Measurements from ENCODE around the gene PIGR.

The PIGR gene

DNA sequence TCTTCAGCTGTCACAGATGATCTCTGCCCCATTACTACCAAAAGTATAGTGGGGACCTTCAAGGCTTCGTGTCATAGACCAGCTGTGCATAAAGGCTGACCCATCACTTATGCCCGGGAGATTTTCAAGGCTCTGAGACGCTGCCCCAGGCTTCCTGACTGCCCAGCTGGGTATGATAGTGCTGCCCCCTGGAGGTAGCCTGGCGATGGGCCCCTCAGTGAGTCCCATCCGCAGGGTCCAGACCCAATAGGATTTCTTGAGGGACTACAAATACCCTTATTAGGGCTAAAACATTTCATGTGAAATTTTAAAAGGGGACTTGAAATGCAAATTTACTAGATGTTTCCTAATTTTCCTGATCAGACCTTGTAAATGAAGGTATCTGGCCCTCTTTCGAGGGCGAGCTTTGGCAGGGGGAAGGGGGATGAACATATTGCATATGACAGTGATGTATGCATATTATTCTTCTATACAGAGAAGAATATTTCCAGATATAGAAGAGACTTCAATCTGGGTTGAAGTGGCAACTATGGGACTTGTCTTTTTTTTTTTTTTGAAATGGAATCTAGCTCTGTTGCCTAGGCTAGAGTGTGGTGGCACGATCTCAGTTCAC is 12.8 kb downstream of the PIGR start:
- no peak for DNase-seq (ENCODE audit: low spot score)
- ChIA-PET CTCF (interaction anchor here (0.6 kb wide), 2 partner anchors 124 to 483 kb away, joined by 3 to 4 read pairs; no protein-coding TSS in a partner anchor), POLR2A (ENCODE audit: low non-redundant PET) (no interaction called here)
- TF ChIP-seq, protein P1, sequence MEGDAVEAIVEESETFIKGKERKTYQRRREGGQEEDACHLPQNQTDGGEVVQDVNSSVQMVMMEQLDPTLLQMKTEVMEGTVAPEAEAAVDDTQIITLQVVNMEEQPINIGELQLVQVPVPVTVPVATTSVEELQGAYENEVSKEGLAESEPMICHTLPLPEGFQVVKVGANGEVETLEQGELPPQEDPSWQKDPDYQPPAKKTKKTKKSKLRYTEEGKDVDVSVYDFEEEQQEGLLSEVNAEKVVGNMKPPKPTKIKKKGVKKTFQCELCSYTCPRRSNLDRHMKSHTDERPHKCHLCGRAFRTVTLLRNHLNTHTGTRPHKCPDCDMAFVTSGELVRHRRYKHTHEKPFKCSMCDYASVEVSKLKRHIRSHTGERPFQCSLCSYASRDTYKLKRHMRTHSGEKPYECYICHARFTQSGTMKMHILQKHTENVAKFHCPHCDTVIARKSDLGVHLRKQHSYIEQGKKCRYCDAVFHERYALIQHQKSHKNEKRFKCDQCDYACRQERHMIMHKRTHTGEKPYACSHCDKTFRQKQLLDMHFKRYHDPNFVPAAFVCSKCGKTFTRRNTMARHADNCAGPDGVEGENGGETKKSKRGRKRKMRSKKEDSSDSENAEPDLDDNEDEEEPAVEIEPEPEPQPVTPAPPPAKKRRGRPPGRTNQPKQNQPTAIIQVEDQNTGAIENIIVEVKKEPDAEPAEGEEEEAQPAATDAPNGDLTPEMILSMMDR (conservative IDR thresholded peaks at IDR 0.05; ENCODE audit: low read depth), result no peak
- H3K27ac ChIP-seq, result no peak overlapping the region

DNA sequence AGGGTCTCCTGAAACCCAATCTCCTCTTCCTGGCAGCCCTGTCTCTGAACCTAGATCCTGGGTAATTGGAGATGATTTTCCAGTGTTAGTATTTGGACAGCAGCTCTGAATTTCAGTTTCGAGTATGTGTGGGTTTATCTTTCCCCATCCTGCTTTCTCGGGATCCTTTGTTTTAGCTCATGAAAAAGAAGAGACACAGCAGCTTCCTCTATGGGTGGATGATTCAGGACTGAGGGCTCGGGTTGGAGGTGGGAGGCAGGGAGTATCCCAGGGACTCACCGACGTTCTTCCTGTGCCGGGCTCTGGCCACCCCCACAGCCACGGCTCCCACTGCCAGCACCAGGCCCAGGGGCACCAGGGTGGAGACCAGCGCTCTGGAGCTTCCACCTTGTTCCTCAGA is 14.1 kb downstream of the PIGR start:
- TF ChIP-seq, protein P1 (conservative IDR thresholded peaks at IDR 0.05; ENCODE audit: low read depth), result no peak
- DNase-seq (ENCODE audit: low spot score), result no peak
- no peak overlapping the region for H3K27ac ChIP-seq
- ChIA-PET CTCF (interaction anchor here (1.2 kb wide), 1 partner anchor 453 kb away, joined by 4 read pairs; no protein-coding TSS in a partner anchor), POLR2A (ENCODE audit: low non-redundant PET) (no interaction called here)

DNA sequence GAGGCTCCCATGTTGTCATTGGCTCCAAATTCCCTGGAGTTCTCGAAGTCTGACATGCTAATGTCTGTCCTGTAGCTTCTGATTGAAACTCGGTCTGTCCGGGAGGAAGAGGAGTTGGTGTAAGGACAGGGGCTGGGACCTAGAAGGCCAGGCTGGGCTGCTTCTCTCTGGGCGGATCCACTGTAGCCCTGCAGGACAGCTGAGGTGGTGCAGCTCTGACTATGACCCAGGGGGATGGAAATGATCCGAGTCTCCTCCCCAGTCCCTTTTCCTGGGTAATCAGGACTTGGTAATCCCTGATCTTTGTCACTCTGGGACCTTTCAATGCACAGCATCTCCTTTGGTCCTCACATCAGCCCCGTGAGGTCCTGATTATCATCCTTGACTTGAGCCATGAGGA is 14.6 kb downstream of the PIGR start:
- POLR2A ChIA-PET (ENCODE audit: low non-redundant PET), result no interaction called here
- no peak for DNase-seq (ENCODE audit: low spot score)
- H3K27ac ChIP-seq, result no peak overlapping the region
- TF ChIP-seq, protein P1 (conservative IDR thresholded peaks at IDR 0.05; ENCODE audit: low read depth), result no peak
- CTCF ChIA-PET, result interaction anchor here (0.7 to 1.2 kb wide), 3 partner anchors 124 to 452 kb away, joined by 3 to 4 read pairs (median 4); no protein-coding TSS in a partner anchor

DNA sequence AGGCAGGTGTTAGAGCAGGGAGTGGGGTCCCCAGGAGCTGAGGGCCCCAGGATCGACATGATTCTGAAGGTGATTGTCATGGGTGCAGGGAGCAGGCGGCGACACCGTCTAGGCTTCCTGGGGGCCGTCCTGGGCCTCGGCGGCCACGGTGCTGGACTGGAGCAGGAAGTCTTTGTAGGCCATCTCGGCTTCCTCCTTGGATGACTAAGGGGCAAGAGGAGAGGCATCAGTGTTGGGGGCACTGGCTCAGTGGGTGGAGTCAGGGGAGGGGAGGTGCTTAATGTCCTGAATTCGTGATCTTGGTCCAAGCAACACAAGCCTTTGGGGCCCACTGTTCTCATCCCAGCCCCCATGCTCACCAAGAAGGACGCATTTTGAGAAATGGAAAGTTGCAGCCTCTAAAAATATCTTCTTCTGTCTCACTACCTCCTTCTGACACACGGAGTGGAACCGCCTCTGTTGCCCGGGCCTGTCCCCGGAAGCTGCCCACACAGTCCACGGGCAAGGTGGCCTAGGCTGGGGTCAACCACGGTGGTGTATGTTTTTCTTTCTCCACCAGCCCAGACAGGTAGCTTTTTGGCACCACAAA is 16.0 kb downstream of the PIGR start:
- TF ChIP-seq, protein P1 (conservative IDR thresholded peaks at IDR 0.05; ENCODE audit: low read depth), result no peak
- ChIA-PET CTCF (interaction anchor here (0.6 to 1.3 kb wide), 5 partner anchors 12 to 847 kb away, joined by 3 to 5 read pairs (median 4); no protein-coding TSS in a partner anchor), POLR2A (ENCODE audit: low non-redundant PET) (no interaction called here)
- H3K27ac ChIP-seq, result no peak overlapping the region
- no peak for DNase-seq (ENCODE audit: low spot score)

DNA sequence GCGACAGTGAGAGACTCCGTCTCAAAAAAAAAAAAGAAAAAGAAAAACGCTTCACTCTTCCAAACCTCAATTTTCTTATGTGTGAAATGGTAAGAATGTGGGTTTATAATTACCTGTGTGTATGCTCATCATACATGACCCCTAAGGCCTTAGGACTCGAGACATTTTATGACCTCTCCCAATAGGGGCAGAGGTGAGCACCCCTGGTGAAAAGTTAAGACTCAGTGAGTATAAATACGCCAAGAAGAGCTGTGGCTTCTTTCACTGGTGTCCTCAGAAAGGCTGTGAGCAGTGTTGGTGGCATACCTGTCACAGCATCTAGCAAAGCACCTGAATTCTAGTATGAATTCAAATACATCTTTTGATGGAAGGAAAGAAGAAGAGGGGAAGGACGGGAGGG is 16.7 kb downstream of the PIGR start:
- ChIA-PET POLR2A (ENCODE audit: low non-redundant PET) (no interaction called here), CTCF (interaction anchor here (0.6 to 0.7 kb wide), 3 partner anchors 39 to 848 kb away, joined by 3 to 5 read pairs (median 3); no protein-coding TSS in a partner anchor)
- TF ChIP-seq, protein P1 (conservative IDR thresholded peaks at IDR 0.05; ENCODE audit: low read depth), result no peak
- no peak for DNase-seq (ENCODE audit: low spot score)
- no peak overlapping the region for H3K27ac ChIP-seq

DNA sequence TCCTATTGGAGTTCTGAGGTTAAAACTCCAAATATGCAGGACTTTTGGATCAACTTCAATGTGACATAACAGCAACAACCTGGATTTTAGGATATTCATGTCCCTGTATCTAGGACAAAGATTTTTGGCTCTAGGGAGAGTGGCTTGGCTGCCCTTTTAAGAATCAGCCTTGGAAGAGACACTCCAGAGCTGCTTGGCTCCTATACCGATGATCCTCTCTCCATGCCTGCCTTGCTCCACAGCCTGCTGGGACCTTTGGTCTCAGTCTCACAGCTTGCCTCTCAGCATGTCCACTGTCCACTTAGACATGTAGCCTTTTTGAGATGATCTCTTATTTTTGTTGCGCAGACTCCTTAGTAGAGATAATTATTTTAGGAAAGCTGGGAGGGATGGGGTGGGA is 20.0 kb downstream of the PIGR start:
- TF ChIP-seq, protein P1 (conservative IDR thresholded peaks at IDR 0.05; ENCODE audit: low read depth), result no peak
- H3K27ac ChIP-seq, result no peak overlapping the region
- no peak for DNase-seq (ENCODE audit: low spot score)
- ChIA-PET CTCF (interaction anchor here (0.7 to 2.4 kb wide), 2 partner anchors 14 to 183 kb away, joined by 3 to 10 read pairs; no protein-coding TSS in a partner anchor), POLR2A (ENCODE audit: low non-redundant PET) (no interaction called here)

Measured in RWPE1 (cell line).